HepG2 (cell line): ENCODE measurements around the gene C1QTNF1. TPM values are rescaled to one million over a fixed set of nuclear protein-coding genes. Genes with fewer than 3 reads are reported as not detected.
A peak's percentile ranks its signal among the peaks of the same experiment; 100 is the strongest.

Experiments used
- ATAC-seq: fragments of 200-7000 bp; cut with Tn5 transposase; 3 replicates; pipeline ENCODE4 v1.9.1; 2020; ENCODE audit warnings: mild to moderate bottlenecking, moderate library complexity
- BruUV-seq: library from RNA; stranded (reverse); fragments of 400-500 nt; replicated peaks from 2 replicates; lab custom pipeline; 2021; lab: Mats Ljungman, UMichigan
- CTCF ChIA-PET: fragments of 300-600 bp; formaldehyde crosslinking; extraction: SDS; loops from one replicate; lab custom pipeline; 2021; ENCODE audit warnings: low total read pairs, inconsistent platforms, low intra/inter-chr PET ratio; lab: Yijun Ruan, JAX
- POLR2A ChIA-PET: fragments of 350-600 bp; sonication (Branson Sonifier 250); formaldehyde crosslinking; loops from one replicate; lab custom pipeline; 2020; ENCODE audit warnings: antibody characterized with exemption, inconsistent platforms; lab: Yijun Ruan, JAX
- DNase-seq: peaks from one replicate; pipeline ENCODE4 v3.0.0-alpha.2; 2015; ENCODE audit warnings: low spot score
- FAIRE-seq: peaks from 3 replicates; lab custom pipeline; 2011; peaks lifted over from hg19 to GRCh38; lab: Jason Lieb, UNC
- H2AFZ ChIP-seq: one replicate; pipeline ENCODE4 v1.6.1; 2011; ENCODE audit warnings: low read length, inconsistent platforms
- H3K27ac ChIP-seq: fragments of 300-600 bp; 3 replicates; pipeline ENCODE4 v1.8.0; 2011; ENCODE audit warnings: mixed run types, mild to moderate bottlenecking, mixed read lengths, low read length, inconsistent platforms; ENCODE audit not compliant: insufficient read depth; ENCODE audit errors: extremely low read length
- H3K27me3 ChIP-seq, 2 experiments: fragments of 200-600 bp in 1 of 2; 2 replicates in 1 of 2; 3 replicates in 1 of 2; pipeline versions ENCODE4 v1.6.0 to v1.8.0; 2011; ENCODE audit warnings: low read length in 2 of 2, mild to moderate bottlenecking in 2 of 2, moderate library complexity in 2 of 2, inconsistent platforms in 1 of 2; ENCODE audit not compliant: insufficient read depth in 2 of 2, control insufficient read depth in 1 of 2
- H3K36me3 ChIP-seq, 2 experiments: fragments of 200-600 bp in 1 of 2; replicated peaks in 1 of 2; 2 replicates in 1 of 2; 3 replicates in 1 of 2; pipeline versions ENCODE4 v1.5.1 to v1.8.0; 2011; ENCODE audit warnings: low read length in 2 of 2, inconsistent platforms in 1 of 2; ENCODE audit not compliant: insufficient read depth in 2 of 2, control insufficient read depth in 1 of 2
- H3K4me1 ChIP-seq: 2 replicates; pipeline ENCODE4 v1.5.1; 2012; ENCODE audit warnings: low read length, inconsistent platforms; ENCODE audit not compliant: insufficient read depth
- H3K4me2 ChIP-seq: 2 replicates; pipeline ENCODE4 v1.6.0; 2011; ENCODE audit warnings: low read depth, low read length, inconsistent platforms
- H3K4me3 ChIP-seq, 3 experiments: fragments of 200-600 bp in 1 of 3; sonication (generic), shearing (Covaris generic) in 1 of 3; replicated peaks in 1 of 3; 2 replicates each; pipeline ENCODE4 v1.5.1; 2011 to 2016; ENCODE audit warnings: low read length in 3 of 3, inconsistent platforms in 2 of 3, low read depth in 2 of 3, mild to moderate bottlenecking in 2 of 3, control low read depth in 1 of 3, mixed read lengths in 1 of 3; ENCODE audit not compliant: insufficient read depth in 1 of 3
- H3K79me2 ChIP-seq: one replicate; pipeline ENCODE4 v1.6.1; 2011; ENCODE audit warnings: low read length, inconsistent platforms; ENCODE audit not compliant: insufficient read depth
- H3K9ac ChIP-seq: 2 replicates; pipeline ENCODE4 v1.6.0; 2011; ENCODE audit warnings: mild to moderate bottlenecking, low read depth, low read length, inconsistent platforms; ENCODE audit not compliant: insufficient read depth
- H3K9me3 ChIP-seq: 2 replicates; pipeline ENCODE4 v1.5.1; 2012; ENCODE audit warnings: mild to moderate bottlenecking, low read length
- H4K20me1 ChIP-seq: 2 replicates; pipeline ENCODE4 v1.6.0; 2011; ENCODE audit warnings: inconsistent platforms, mild to moderate bottlenecking, low read length, moderate library complexity; ENCODE audit not compliant: insufficient read depth
- BRD4 ChIP-seq: sonication (generic); formaldehyde crosslinking; IDR thresholded peaks from 2 replicates; pipeline ENCODE4 v1.4.0; 2020; ENCODE audit warnings: missing genetic modification reagents
- HCFC1 ChIP-seq: fragments of 150-350 bp; IDR thresholded peaks from 2 replicates; pipeline ENCODE4 v1.6.1; 2014; ENCODE audit warnings: low read depth, low read length
- POLR2G ChIP-seq: fragments of 200-400 bp; formaldehyde crosslinking; IDR thresholded peaks from 2 replicates; pipeline ENCODE4 v1.6.1; 2018; ENCODE audit warnings: mild to moderate bottlenecking, low read depth, low read length, moderate library complexity
- WGBS: methylation state at CpG from one replicate; pipeline ENCODE4 v1.1.6; 2017; ENCODE audit warnings: low lambda C conversion rate; 5-methylcytosine and 5-hydroxymethylcytosine counted together
- in situ Hi-C: cut with HindIII; loops from 2 replicates; pipeline ENCODE4 v1.10.0; 2017; ENCODE audit warnings: low pct_unique_long_range_greater_than_20kb; ENCODE audit not compliant: extremely low pct_ligation_motif_present
- intact Hi-C: fragments of 100-400 bp; cut with micrococcal nuclease; formaldehyde crosslinking; loops from one replicate; pipeline ENCODE4 v1.10.0; 2022; ENCODE audit not compliant: unreplicated experiment
- polyA plus RNA-seq, 8 experiments: library from polyadenylated mRNA; depleted of rRNA in 3 of 8; stranded (reverse) in 7 of 8; unstranded in 1 of 8; fragments of >200 nt; fragmentation: Illumina TruSeq in 4 of 8; extraction: Trizol in 4 of 8; gene quantifications; 2 replicates each; pipeline versions ENCODE4 v1.2.1 to v1.2.3, GENCODE V29; 2011 to 2016; ENCODE audit warnings: low read depth in 4 of 8, missing spikeins in 1 of 8, mixed read lengths in 1 of 8; ENCODE audit not compliant: insufficient read depth in 1 of 8
- total RNA-seq, 5 experiments: library from RNA; depleted of rRNA; stranded (reverse); fragments of >200 nt; fragmentation: Illumina TruSeq; extraction: Trizol; gene quantifications; 2 replicates each; pipeline ENCODE4 v1.2.3, GENCODE V29; 2016; ENCODE audit warnings: low read depth in 1 of 5
- TF ChIP-seq, protein P1 (sequence below): sonication (generic); formaldehyde crosslinking; IDR thresholded peaks from 2 replicates; pipeline ENCODE4 v1.5.0; 2020; ENCODE audit warnings: missing genetic modification reagents

The C1QTNF1 gene
- total and polyA plus RNA-seq, 2 of the 13 experiments (the other 11 are each of a cell fraction or from before 2014, with no cell fraction given), result 0.18 to 0.86 TPM

DNA sequence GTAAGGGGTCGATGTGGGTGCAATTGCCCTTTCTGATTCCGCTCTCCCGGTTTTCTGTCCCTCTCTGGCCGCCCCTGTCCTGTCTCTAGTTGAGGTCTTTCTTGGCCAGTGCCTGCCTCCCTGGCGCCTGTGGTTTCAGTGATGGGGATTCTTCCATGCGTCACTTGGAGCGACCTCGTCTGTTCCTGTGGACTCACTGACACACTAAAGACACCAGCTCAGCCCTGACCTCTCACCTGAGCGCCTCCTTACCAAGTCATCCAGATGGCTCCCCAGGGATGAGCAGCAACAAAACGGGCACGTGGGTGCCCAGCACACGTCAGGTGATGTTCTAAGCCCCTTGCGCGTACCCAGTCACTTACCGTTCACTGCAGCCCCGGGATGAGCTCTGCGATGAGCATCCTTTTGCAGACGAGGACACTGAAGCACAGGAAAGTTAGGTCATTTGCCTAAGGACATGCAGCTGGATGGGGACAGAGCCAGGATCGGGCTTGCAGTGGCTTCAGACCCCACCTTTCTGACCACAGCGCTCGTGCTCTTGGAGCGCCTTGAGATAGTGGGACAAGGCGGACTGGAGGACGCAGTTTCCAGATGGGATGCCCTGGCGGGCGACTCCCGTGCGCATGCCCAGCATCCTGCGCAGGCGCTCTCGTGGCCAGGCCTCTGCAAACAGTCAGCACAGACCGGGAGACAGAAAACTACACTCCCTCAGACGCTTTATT lies 32.8 kb upstream of the C1QTNF1 start:
- H3K9me3 ChIP-seq, result no peaks in the 10 kb centered on the region
- intact Hi-C loops, result no loop called here
- no peak overlapping the region for H3K4me3 ChIP-seq
- ChIA-PET CTCF (no interaction called here), POLR2A (interaction anchor here (2.0 kb wide), 1 partner anchor 11 kb away, joined by 8 read pairs; the partner anchor contains the start of gene LGALS3BP)
- peaks cover 15 to 29% of the 10 kb centered on the region in 2 experiments for H3K36me3 ChIP-seq
- FAIRE-seq, result no peak
- no peak for DNase-seq
- H4K20me1 ChIP-seq, result no peaks in the 10 kb centered on the region
- ATAC-seq, result no peak; the same call in 2 of the 3 replicates
- H3K79me2 ChIP-seq, result no peaks in the 10 kb centered on the region
- H3K4me2 ChIP-seq, result no peak overlapping the region
- no peak overlapping the region for H2AFZ ChIP-seq
- no peak overlapping the region for H3K9ac ChIP-seq
- no peak overlapping the region for H3K27ac ChIP-seq
- TF ChIP-seq POLR2G (peak; percentile 2; the same call in 1 of the 2 replicates), BRD4 (CRISPR knock-in tag) (no peak)
- 95% methylated on average over 28 of the region's 33 CpGs for WGBS
- in situ Hi-C loops, result no loop called here
- H3K27me3 ChIP-seq, result no peaks in the 10 kb centered on the region
- H3K4me1 ChIP-seq, result peaks cover 14% of the 10 kb centered on the region
- BruUV-seq, result no TSS peak

DNA sequence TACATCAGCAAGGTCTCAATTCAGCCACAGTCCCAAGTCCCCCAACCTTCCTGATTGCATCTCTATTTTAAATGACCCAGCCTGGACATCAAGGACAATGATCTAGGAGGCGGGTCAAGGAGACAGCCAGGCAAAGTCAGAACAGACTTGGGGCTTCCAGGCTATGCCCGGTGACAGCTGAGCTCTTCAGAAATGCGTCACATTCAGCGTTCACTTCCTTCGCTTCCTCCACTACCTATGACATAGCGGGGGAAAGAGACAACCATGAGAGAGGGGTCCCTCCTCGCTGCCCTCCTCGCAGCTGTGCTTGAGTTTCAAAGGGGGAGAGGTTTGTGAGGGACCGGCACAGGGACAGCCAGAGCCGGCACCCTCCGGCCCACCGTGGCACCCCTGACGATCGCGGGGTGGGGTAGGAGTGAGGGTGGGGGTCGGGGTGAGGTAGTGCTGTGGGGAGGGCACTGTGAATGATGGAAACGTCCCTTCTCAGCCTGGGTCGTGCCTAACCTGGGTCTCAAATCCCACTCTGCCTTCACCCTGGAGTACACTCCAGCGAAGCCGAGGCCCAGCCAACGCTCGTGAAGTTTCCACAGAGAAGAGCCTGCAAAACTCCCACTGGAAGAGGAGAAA lies 31.9 kb upstream of the C1QTNF1 start:
- Histone ChIP-seq H2AFZ (no peak overlapping the region), H3K4me2 (no peak overlapping the region), H3K9ac (no peak overlapping the region), H3K9me3 (no peaks in the 10 kb centered on the region), H3K27me3 (no peaks in the 10 kb centered on the region), H3K4me1 (peaks cover 5% of the 10 kb centered on the region), H3K4me3 (no peak overlapping the region), H4K20me1 (no peaks in the 10 kb centered on the region), H3K79me2 (no peaks in the 10 kb centered on the region), H3K27ac (no peak overlapping the region), H3K36me3 (peaks cover 22 to 37% of the 10 kb centered on the region in 2 experiments)
- in situ Hi-C loops (no loop called here), intact Hi-C loops (loop anchor here (2.0 kb wide), 1 partner anchor 53 kb away; no protein-coding TSS in a partner anchor)
- FAIRE-seq (no peak), ATAC-seq (no peak), DNase-seq (no peak)
- CTCF ChIA-PET, result no interaction called here
- TF ChIP-seq HCFC1, result no peak
- TF ChIP-seq, protein P1, sequence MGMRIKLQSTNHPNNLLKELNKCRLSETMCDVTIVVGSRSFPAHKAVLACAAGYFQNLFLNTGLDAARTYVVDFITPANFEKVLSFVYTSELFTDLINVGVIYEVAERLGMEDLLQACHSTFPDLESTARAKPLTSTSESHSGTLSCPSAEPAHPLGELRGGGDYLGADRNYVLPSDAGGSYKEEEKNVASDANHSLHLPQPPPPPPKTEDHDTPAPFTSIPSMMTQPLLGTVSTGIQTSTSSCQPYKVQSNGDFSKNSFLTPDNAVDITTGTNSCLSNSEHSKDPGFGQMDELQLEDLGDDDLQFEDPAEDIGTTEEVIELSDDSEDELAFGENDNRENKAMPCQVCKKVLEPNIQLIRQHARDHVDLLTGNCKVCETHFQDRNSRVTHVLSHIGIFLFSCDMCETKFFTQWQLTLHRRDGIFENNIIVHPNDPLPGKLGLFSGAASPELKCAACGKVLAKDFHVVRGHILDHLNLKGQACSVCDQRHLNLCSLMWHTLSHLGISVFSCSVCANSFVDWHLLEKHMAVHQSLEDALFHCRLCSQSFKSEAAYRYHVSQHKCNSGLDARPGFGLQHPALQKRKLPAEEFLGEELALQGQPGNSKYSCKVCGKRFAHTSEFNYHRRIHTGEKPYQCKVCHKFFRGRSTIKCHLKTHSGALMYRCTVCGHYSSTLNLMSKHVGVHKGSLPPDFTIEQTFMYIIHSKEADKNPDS (CRISPR knock-in tag), result no peak
- POLR2A ChIA-PET, result no interaction called here
- WGBS, result 95% methylated on average over 22 of the region's 22 CpGs
- BruUV-seq, result no TSS peak
